Measurements from ENCODE around the gene KRT2.

Gene KRT2

GRCh38 chr12:52636189-52636588 is 15.8 kb downstream of the KRT2 start:
- DNase-seq = no peak

GRCh38 chr12:52634266-52635056 is 17.6 kb downstream of the KRT2 start:
- no peak for DNase-seq

DNA sequence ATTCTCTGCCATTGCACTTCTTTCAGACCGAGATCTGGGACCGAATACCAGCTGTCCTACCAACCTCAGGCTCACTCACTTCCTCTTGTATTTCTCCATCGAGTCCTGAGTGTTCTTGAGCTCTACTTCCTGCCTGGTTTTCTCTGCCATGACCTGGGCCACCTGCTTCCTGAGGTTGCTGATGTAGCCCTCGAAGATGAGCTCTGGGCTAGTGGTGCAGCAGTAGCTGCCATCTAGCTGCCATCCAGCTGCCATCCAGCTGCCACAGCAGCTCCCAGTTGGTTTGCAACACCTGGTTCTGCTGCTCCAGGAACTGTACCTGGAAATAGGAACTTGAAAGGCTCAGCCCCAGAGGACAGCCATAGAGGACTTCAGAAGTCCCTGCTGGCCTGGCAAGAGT is 18.6 kb downstream of the KRT2 start:
- no peak for DNase-seq

GRCh38 chr12:52632656-52633055 is 19.4 kb downstream of the KRT2 start:
- DNase-seq = no peak

DNA sequence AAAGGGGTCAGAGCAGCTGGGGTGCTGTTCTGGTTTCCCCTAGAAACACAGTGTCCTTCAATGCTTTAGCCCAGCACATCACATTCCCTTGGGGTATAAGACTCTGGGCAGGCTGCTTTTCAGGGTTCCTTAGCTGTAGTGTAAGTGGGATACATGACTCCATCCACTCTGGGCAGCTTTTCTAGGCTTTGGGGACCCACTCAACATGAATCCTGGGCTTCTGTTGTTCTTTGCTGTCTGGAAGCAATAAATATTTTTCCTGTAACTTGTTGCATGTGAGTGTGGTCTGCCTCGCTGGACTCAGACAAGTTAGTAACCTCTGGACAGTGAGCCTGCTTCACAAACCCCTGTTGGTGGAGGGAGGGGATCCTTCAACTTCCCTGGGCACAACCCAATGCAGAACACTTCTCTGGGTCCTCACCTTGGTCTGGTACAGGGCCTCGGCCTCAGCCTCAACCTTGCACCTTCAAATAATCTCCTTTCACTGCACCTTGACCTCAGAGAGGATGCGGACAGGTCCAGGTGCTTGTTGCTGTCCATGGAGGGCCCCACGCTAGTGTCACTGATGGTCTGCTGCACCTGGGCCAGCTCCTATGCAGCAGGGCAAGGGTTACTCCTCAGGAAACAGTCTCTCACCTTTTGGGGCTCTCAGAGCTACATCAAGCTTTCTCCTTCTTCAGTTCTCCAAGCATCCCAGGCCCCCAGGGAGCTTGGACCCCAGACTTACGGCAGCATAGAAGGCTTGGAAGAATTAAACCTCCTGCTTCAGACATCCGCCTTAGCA is 20.1 kb downstream of the KRT2 start:
- no peak for DNase-seq

GRCh38 chr12:52631264-52631663 is 20.7 kb downstream of the KRT2 start:
- DNase-seq = no peak

- no peak for DNase-seq
Observed at GRCh38 chr12:52630599-52631200, 21.3 kb downstream of the KRT2 start.

GRCh38 chr12:52630008-52630500 is 22.0 kb downstream of the KRT2 start:
- no peak for DNase-seq

DNA sequence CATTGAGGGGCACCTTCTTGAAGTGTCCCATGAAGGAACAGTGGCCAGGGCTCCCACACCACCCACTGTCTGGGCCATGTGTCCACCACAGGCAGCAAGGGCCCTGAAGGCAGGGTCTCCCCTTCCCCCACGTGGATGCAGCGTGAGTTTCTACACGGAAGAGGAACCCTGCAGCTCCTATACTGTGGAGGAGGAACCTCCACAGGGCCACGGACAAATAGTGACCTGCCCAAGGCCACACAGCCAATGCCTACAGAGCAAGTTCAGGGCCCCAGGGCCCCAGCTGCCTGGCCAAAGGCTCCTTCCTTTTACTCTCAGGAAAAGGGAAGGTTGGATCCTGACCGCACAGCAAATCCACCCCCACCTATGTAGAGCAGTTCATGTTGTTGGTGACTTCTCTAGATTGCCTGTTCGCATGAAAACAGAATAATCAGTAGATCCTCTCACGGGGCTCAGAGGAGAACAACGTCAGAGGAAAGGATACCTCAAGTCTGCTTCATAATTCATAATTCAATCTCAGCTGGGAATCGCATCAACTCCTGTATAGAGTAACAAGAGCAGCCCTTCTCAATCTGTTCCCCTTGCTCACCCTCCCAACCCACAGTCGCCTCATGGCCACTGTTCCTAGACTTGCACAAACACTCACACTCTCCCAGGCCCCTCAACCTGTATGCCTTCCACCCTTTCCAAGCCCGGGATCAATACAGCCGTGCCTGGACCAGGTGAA is 22.6 kb downstream of the KRT2 start:
- DNase-seq = no peak

- DNase-seq = no peak
Observed at GRCh38 chr12:52628841-52629240, 23.2 kb downstream of the KRT2 start.

DNA sequence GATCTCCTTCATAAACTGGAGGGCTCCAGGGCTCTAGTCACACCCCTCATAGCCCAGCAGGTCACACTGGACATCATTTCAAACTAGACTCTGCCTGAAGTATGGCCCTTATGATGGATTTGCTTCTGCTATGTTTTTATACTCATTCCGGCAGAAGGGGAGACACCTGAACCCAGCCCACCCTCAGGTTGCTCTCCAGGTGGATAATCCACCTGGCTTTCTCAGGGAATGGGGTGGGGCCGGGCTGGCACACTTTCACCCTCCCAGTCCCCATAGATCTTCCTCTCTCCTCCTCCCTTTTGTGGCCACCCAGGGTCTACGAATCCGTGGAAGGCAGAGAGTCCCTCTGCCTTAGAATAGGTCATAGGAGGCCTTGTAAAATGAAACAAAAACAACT is 23.9 kb downstream of the KRT2 start:
- DNase-seq = no peak

DNA sequence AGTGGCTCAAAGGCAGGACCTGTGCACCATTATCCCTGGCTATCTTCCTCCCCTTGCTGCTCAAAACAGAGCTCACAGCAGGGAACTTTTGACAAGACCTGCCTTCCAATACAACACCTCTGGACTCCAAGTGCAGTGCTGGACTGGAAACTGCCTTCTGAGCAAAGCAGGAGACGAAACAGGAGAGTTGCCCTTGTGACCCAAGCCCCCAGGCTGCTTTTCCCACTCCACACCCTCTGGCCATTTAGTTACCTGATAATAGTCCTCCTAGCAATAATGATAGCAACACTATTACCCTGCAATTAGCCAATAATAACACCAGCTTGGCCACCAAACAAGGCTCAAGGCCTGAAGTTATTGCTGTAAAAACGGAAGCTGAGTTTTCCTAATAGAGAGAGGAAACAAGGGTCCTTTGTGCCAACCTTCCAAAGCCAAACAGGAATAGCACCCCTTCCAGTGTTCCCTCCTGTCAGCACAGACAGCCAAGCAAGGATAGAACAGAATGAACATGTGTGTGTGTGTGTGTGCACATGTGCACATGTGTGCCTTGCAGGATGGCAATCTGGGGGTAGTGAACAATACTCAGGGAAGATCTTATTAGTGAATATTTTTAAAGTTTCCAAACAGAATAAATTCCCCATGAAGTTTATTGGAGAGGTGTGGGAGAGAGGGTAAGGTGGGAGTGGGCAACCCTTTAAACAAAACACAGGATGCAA is 24.5 kb downstream of the KRT2 start:
- DNase-seq = no peak

DNA sequence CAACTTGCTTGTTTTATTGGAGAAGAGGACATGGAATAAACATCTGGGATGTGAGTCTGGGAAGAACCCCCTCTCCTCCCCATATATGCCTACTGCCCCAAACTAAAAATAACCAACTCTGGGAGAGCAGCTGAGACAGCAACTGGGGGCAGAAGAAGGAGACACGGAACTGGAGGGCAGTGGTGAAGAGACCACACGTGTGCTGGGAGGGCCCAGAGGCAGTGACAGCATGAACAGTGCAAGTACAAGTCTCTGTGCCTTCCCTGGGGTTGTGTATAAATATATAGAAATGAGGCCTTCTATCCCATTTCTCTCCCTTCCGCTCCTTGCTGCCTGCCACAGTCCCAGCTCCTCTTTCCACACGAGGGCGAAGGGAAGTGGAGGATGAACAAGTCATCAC is 29.7 kb downstream of the KRT2 start:
- no peak for DNase-seq

GRCh38 chr12:52618866-52619265 is 33.1 kb downstream of the KRT2 start:
- no peak for DNase-seq

DNA sequence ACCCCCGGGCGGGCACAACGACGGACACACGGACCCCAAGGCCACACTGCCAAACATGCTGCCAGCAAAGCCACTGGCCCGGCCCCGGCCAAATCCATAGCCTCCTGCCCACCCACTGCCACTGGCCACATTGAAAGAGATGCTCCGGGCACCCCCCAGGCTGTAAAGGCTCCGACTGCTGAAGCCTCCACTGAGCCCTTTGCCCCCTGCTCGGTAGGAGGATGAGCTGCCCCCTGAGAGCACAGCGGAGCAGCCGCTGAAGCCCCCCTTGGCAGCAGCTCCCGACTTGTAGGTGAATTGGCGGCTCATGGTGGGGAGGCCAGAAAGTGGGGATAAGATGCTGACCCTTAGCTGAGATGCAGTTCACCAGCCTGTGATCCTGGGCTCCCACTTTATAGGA is 33.8 kb downstream of the KRT2 start, which contains the start of gene KRT73:
TSS of gene KRT73 (minus strand) at position 344 of the 400 bp plus-strand sequence. CDS start at position 309, 35 bp downstream.
- no peak for DNase-seq

- no peak for DNase-seq
Observed at GRCh38 chr12:52617403-52617785, 34.6 kb downstream of the KRT2 start.

- no peak for DNase-seq
Observed at GRCh38 chr12:52616680-52617402, 35.2 kb downstream of the KRT2 start.

- no peak for DNase-seq
Observed at GRCh38 chr12:52615912-52616311, 36.1 kb downstream of the KRT2 start.

- no peak for DNase-seq
Observed at GRCh38 chr12:52615208-52615868, 36.7 kb downstream of the KRT2 start.

DNA sequence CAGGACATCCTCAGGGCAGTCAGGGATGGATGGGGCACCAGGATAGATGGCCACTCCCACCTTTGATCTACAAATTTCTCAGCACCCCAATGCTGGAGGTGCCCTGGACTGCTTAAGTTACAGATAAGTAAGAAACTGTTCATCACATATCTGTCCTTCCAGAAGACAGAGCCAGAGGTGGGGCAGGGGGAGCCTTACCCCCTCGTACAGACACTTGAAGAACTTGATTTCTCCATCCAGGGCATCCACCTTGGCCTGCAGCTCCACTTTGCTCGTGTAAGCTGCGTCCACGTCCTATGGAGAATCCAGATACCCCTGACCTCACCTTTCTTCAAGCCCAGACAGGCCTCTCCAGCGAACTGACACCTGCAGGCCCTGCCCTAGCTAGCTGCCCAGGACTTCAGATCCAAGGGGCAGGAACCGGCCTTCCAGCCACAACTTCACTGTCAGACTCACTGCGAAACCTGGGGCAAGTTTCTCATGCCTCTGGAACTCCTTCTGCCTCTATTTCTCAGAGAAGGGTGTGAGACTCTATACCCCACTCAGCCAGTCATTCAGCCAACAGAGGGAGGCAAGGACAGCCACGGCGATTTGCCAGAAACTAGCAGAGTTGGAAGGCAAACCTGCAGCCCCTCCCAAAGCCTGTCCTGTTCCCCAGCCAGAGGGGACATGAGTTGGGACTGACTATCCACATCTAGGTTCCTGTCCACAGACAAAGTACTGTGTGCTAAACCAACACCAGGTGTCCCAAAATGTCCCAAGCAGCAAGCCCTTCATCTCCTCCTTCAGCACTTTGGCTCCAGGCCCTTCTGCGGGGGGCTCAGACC is 37.4 kb downstream of the KRT2 start:
- no peak for DNase-seq
